Omental fat pad (tissue), 4 donors: Measurements from ENCODE around the gene ARHGEF38. TPM values are rescaled to one million over a fixed set of nuclear protein-coding genes. Genes with fewer than 3 reads are reported as not detected.
"Not testable (repeated sequence)": the region's sequence is repeated elsewhere in the genome, so short reads cannot be mapped to it uniquely, and the experiment has no call there.

ENCODE experiments used
- ATAC-seq: fragments of 150-250 bp; one replicate; pipeline ENCODE4 v1.9.1; 2016; ENCODE audit warnings: mild to moderate bottlenecking, moderate library complexity; ENCODE audit not compliant: low FRiP score
- DNase-seq: peaks from one replicate; pipeline ENCODE4 v3.0.0-alpha.2; 2019; ENCODE audit warnings: low spot score
- CTCF ChIP-seq, 3 donors: fragments of 450-650 bp; IDR thresholded peaks; one replicate each; pipeline ENCODE4 v1.5.1; 2016 to 2017; ENCODE audit warnings: antibody characterized with exemption in 3 of 3, mild to moderate bottlenecking in 3 of 3, moderate library complexity in 2 of 3
- small RNA-seq: library from RNA; depleted of rRNA; stranded (forward); fragments of <200 nt; gene quantifications from one replicate; pipeline ENCODE3, GENCODE V24; 2016
- total RNA-seq, 4 donors: library from RNA; depleted of rRNA; stranded (reverse); fragments of >200 nt; gene quantifications; one replicate each; pipeline ENCODE4 v1.1.0, GENCODE V29; 2016

Gene ARHGEF38
- total RNA-seq, 4 donors from 2014 or later = not detected

DNA sequence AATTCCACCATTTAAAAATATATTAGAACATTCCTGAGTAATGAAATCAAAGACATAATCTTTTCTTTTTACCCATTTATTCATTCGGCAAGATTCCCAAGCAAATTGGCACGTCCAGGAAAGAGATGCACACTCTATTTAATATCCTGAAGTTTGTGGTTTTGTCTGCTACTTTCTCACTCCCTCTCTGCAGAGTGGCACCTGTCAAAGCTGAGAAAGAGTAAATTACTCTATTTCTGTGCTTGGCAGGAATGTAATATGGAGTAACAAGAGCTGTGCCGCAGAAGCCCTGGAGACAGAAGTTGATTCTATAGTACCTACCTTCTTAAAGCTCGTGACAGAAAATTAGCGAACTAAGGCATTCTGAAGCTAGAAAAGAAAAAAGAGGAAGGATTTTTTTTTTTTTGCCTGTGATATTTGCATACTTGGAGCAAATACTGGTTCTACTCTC, 161.7 kb downstream of the ARHGEF38 start:
- no peak for TF ChIP-seq CTCF (IDR thresholded peaks at IDR 0.05)
- DNase-seq = no peak
- ATAC-seq = no peak

- no peak for TF ChIP-seq CTCF (IDR thresholded peaks at IDR 0.05)
- DNase-seq (no peak), ATAC-seq (no peak)
These were observed 162.5 kb downstream of the ARHGEF38 start for GRCh38 chr4:105714932-105715331.

GRCh38 chr4:105715692-105716278, 163.4 kb downstream of the ARHGEF38 start:
- no peak for TF ChIP-seq CTCF (IDR thresholded peaks at IDR 0.05)
- no peak for ATAC-seq
- DNase-seq = no peak

- DNase-seq (no peak), ATAC-seq (no peak)
- no peak for TF ChIP-seq CTCF (IDR thresholded peaks at IDR 0.05)
These were observed 166.8 kb downstream of the ARHGEF38 start for GRCh38 chr4:105719204-105719603.

- no peak for TF ChIP-seq CTCF (IDR thresholded peaks at IDR 0.05)
- ATAC-seq (no peak), DNase-seq (no peak)
These were observed 173.2 kb downstream of the ARHGEF38 start for GRCh38 chr4:105725623-105726022.

DNA sequence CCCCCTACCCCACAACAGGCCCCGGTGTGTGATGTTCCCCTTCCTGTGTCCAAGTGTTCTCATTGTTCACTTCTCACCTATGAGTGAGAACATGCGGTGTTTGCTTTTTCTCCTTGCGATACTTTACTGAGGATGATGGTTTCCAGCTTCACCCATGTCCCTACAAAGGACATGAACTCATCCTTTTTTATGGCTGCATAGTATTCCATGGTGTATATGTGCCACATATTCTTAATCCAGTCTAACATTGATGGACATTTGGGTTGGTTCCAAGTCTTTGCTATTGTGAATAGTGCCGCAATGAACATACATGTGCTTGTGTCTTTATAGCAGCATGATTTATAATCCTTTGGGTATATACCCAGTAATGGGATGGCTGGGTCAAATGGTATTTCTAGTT, 177.5 kb downstream of the ARHGEF38 start:
- DNase-seq, ATAC-seq: not testable (repeated sequence)

Small RNA genes within 50 kb of the gene (small RNA-seq; reads per million reads assigned to genes)
- not detected for gene ATP5F1EP1

Other genes with a start within 250 kb of the ARHGEF38 start
- 10 to 100 TPM; 35.9 to 82.9 (median 61.9) TPM for gene PPA2, start 78.6 kb upstream of the ARHGEF38 start, total RNA-seq
- 10 to 100 TPM; 14.9 to 34.7 (median 18.0) TPM for gene INTS12, start 156.1 kb downstream of the ARHGEF38 start, total RNA-seq
- gene GSTCD, start 156.2 kb downstream of the ARHGEF38 start, total RNA-seq = 10 to 100 TPM in 1 of 4 donors, 1 to 10 TPM in 3; 6.0 to 13.2 (median 7.5) TPM